Pancreas (tissue), 10 donors: ENCODE measurements around the gene DYNC1I1. TPM values are rescaled to one million over a fixed set of nuclear protein-coding genes. Genes with fewer than 3 reads are reported as not detected.

Source experiments
- ATAC-seq, 4 donors: fragments of 200-7000 bp; cut with Tn5 transposase; one replicate each; pipeline versions ENCODE4 v1.8.0 to v1.9.1; 2020; ENCODE audit warnings: mild to moderate bottlenecking in 4 of 4, moderate library complexity in 4 of 4
- DNase-seq, 6 donors: peaks; one replicate each; pipeline ENCODE4 v3.0.0-alpha.2; 2020
- FAIRE-seq: peaks from 2 replicates; lab custom pipeline; 2012; peaks lifted over from hg19 to GRCh38; lab: Jason Lieb, UNC
- H3K27ac ChIP-seq, 4 donors: fragments of 200-600 bp; sonication (generic); 1 replicate in 3 of 4; 2 replicates in 1 of 4; pipeline versions ENCODE4 v1.5.0 to v1.8.0; 2020
- H3K27me3 ChIP-seq, 4 donors: fragments of 200-600 bp; one replicate each; pipeline ENCODE4 v1.8.0; 2021
- H3K36me3 ChIP-seq, 3 donors: fragments of 200-600 bp; sonication (generic) in 1 of 3; one replicate each; pipeline versions ENCODE4 v1.5.0 to v1.8.0; 2020 to 2021
- H3K4me1 ChIP-seq, 3 donors: fragments of 200-600 bp; one replicate each; pipeline ENCODE4 v1.8.0; 2021
- H3K4me3 ChIP-seq, 4 donors: fragments of 200-600 bp; sonication (generic) in 2 of 4; one replicate each; pipeline versions ENCODE4 v1.5.0 to v1.8.0; 2020 to 2021
- H3K9me3 ChIP-seq, 4 donors: fragments of 200-600 bp; one replicate each; pipeline ENCODE4 v1.8.0; 2021
- CTCF ChIP-seq, 4 donors: fragments of 200-600 bp; sonication (generic) in 3 of 4; IDR thresholded peaks; one replicate each; pipeline versions ENCODE4 v1.5.0 to v1.8.0; 2021; ENCODE audit warnings: antibody characterized with exemption in 4 of 4
- WGBS, 2 donors: extraction: QIAGEN DNeasy Blood & Tissue Kit; methylation state at CpG; one replicate each; pipeline ENCODE4 v1.1.7; 2013; 5-methylcytosine and 5-hydroxymethylcytosine counted together
- intact Hi-C, 3 donors: fragments of 100-400 bp; cut with DNase I; formaldehyde crosslinking; loops; one replicate each; pipeline versions ENCODE4 v1.11.1 to v1.14.2; 2022
- polyA plus RNA-seq, 2 donors: library from polyadenylated mRNA; stranded (reverse); fragments of 200-250 nt; gene quantifications; one replicate each; pipeline ENCODE4 v1.2.3, GENCODE V29; 2013
- total RNA-seq, 6 donors: library from RNA; stranded (reverse); fragmentation: NEBNext Ultra II Directional in 4 of 6; extraction: Animal tissue kit (Norgen Biotek cat#: 25700) in 4 of 6; gene quantifications; one replicate each; pipeline versions ENCODE4 v1.2.1 to v1.2.4, GENCODE V29; 2021 to 2023
- donor health status: healthy with polysubstance abuse.
- donor health status: DM: no; HTN: no; CAD: no; lungs with moderate emphysema.
- donor health status: DM: no; HTN: no; CAD: no.
- donor health status: control.
- donor health status: control.
- donor health status: Bipolar disorder and iron deficiency.
- donor health status: DM: yes; HTN: yes; CAD: no.
- donor health status: DM: no; HTN: no; CAD: no.
- donor health status: DM: no; HTN: no; CAD: no.
- donor health status: DM: yes; HTN: yes; CAD: no.

DYNC1I1 gene
- total and polyA plus RNA-seq, 8 donors: 0.71 to 5.5 (median 1.3) TPM

GRCh38 chr7:96061009-96061408 lies 288.7 kb downstream of the DYNC1I1 start:
- ATAC-seq: no peak
- no peak for FAIRE-seq
- no peak overlapping the region for H3K27ac ChIP-seq
- TF ChIP-seq CTCF (IDR thresholded peaks at IDR 0.05): no peak
- intact Hi-C loops: no loop called here
- H3K36me3 ChIP-seq: no peaks in the 10 kb centered on the region
- WGBS, 2 donors: 71 to 76% methylated on average over 7 of the region's 7 CpGs
- DNase-seq: no peak
- H3K4me1 ChIP-seq: no peaks in the 10 kb centered on the region
- no peak overlapping the region for H3K4me3 ChIP-seq
- no peaks in the 10 kb centered on the region for H3K9me3 ChIP-seq
- no peaks in the 10 kb centered on the region for H3K27me3 ChIP-seq

- ATAC-seq (peak in 1 of 4 donors; percentile 31), DNase-seq (peak in 1 of 6 donors; percentile 20), FAIRE-seq (no peak)
- Histone ChIP-seq H3K4me1 (no peaks in the 10 kb centered on the region), H3K4me3 (no peak overlapping the region), H3K27me3 (no peaks in the 10 kb centered on the region), H3K27ac (no peak overlapping the region), H3K36me3 (no peaks in the 10 kb centered on the region), H3K9me3 (no peaks in the 10 kb centered on the region)
- TF ChIP-seq CTCF (IDR thresholded peaks at IDR 0.05): no peak
- WGBS, 2 donors: 34 to 39% methylated on average over 4 of the region's 4 CpGs
- intact Hi-C loops: no loop called here
Observed at GRCh38 chr7:96061844-96062243, 289.5 kb downstream of the DYNC1I1 start.

DNA sequence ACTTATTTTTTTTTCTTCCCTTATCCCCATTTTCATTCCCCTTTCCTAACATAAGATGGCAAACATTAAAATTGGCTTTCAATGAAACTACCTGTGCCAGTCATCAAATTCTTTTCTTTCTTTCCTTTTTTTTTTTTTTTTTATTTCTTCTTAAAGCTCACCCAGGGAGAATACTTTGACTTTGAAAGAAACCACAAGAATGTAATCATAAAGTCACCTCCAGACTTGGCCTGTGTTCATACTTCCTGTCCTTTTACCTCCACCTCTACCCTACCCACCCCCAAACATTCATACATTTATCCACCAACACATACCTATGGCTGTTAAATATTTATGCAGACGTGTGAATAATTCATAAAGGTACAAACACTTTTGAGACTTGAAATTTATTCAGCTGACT lies 295.0 kb downstream of the DYNC1I1 start:
- FAIRE-seq (no peak), DNase-seq (no peak), ATAC-seq (peak in 2 of 4 donors; percentile 23 to 57)
- Histone ChIP-seq H3K4me3 (no peak overlapping the region), H3K27ac (no peak overlapping the region), H3K9me3 (no peaks in the 10 kb centered on the region), H3K27me3 (no peaks in the 10 kb centered on the region), H3K36me3 (no peaks in the 10 kb centered on the region), H3K4me1 (no peaks in the 10 kb centered on the region)
- TF ChIP-seq CTCF (IDR thresholded peaks at IDR 0.05): no peak
- intact Hi-C loops: no loop called here
- WGBS, 2 donors: 39 to 57% methylated on average over 1 of the region's 1 CpG

DNA sequence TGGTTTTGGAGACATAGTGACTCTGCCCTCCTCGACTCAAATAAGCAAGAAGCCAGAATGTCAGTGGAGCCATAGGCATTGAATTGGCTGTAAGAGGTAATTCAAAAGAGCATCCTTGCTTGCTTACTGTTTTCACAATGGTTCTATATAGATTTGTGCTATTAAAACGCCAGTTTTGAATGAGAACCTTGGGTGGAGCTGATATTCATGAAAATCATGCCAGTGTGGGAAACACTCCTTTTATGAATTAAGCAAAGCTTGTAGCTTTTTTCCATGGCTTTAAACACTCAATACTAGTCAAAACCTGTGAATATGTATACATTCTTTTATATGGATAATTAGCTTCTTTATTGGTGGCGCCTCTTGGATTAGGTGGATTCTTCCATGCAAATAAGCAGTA lies 297.0 kb downstream of the DYNC1I1 start:
- no peak for FAIRE-seq
- no peaks in the 10 kb centered on the region for H3K27me3 ChIP-seq
- no peak overlapping the region for H3K27ac ChIP-seq
- no peak overlapping the region for H3K4me3 ChIP-seq
- no peaks in the 10 kb centered on the region for H3K36me3 ChIP-seq
- no peak for TF ChIP-seq CTCF (IDR thresholded peaks at IDR 0.05)
- H3K4me1 ChIP-seq: no peaks in the 10 kb centered on the region
- no peaks in the 10 kb centered on the region for H3K9me3 ChIP-seq
- no peak for DNase-seq
- WGBS, 2 donors: 82 to 88% methylated on average over 3 of the region's 3 CpGs
- intact Hi-C loops: no loop called here
- no peak for ATAC-seq

- H3K4me1 ChIP-seq: no peaks in the 10 kb centered on the region
- no peaks in the 10 kb centered on the region for H3K36me3 ChIP-seq
- FAIRE-seq (no peak), DNase-seq (no peak), ATAC-seq (no peak)
- intact Hi-C loops: loop anchor here in 2 of 3 donors (5.0 to 10.0 kb wide), 2 partner anchors 950 to 952 kb away; partner anchors contain the start of gene DLX5 (in 1 of the 2)
- no peak for TF ChIP-seq CTCF (IDR thresholded peaks at IDR 0.05)
- no peaks in the 10 kb centered on the region for H3K9me3 ChIP-seq
- H3K27ac ChIP-seq: no peak overlapping the region
- WGBS, 2 donors: 36% methylated on average over 1 of the region's 1 CpG
- H3K27me3 ChIP-seq: peaks cover 0 to 17% (median 2%) of the 10 kb centered on the region in 4 donors
- H3K4me3 ChIP-seq: no peak overlapping the region
Observed at GRCh38 chr7:96074871-96075270, 302.5 kb downstream of the DYNC1I1 start.
